SH-SY5Y (cell line): Measurements from ENCODE around the gene TRIM17.

Source experiments
- GATA2 ChIP-seq: IDR thresholded peaks from 2 replicates; pipeline ENCODE4 v1.6.1; 2011; ENCODE audit warnings: mild to moderate bottlenecking, low read depth, low read length
- GATA3 ChIP-seq: IDR thresholded peaks from 2 replicates; pipeline ENCODE4 v1.6.1; 2011; ENCODE audit warnings: low read depth, mild to moderate bottlenecking, low read length, moderate library complexity

DNA sequence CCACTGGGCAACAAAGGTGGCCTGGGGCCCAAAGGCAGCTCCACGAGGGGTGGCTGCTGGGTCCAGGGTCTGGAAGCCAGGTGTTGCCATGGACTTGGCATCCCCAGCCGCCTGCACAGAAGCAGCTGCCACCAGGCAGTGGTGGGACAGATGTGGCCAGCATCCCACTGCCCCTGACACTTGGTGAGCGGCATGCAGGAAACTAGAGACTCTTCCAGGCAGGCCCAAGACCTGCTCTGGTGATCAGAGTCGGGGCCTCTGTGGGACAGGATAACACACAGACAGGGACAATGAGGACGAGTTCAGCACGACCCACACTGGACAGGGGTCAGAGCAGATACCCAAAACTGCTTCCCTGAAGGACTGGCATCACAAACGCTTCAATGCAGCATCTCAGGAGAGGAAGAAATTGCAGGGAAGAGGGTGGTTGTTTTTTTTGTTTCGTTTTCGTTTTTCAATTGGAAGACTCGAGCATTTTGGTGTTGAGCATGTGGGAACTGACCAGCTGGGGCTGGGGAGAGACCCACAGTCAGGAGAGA, 36.4 kb upstream of the TRIM17 start:
- TF ChIP-seq GATA3: no peak
- no peak for TF ChIP-seq GATA2
